Ascending aorta (tissue), 2 donors: Measurements from ENCODE around the gene DPM2. TPM values are rescaled to one million over a fixed set of nuclear protein-coding genes. Genes with fewer than 3 reads are reported as not detected.

Experiments used
- DNase-seq, 2 donors: peaks; one replicate each; pipeline ENCODE4 v3.0.0-alpha.2; 2019; ENCODE audit warnings: low spot score in 2 of 2
- H3K27ac ChIP-seq, 2 donors: fragments of 200-600 bp; sonication (generic); one replicate each; pipeline ENCODE4 v1.5.1; 2016 to 2017; ENCODE audit warnings: mild to moderate bottlenecking in 1 of 2
- H3K27me3 ChIP-seq: fragments of 200-600 bp; sonication (generic); one replicate; pipeline ENCODE4 v1.5.1; 2017
- H3K36me3 ChIP-seq, 2 donors: fragments of 200-600 bp; sonication (generic); one replicate each; pipeline ENCODE4 v1.5.1; 2016
- H3K4me1 ChIP-seq, 2 donors: fragments of 200-600 bp; sonication (generic); one replicate each; pipeline ENCODE4 v1.5.1; 2016 to 2017; ENCODE audit warnings: mild to moderate bottlenecking in 1 of 2
- H3K4me3 ChIP-seq, 2 donors: fragments of 200-600 bp; sonication (generic); one replicate each; pipeline ENCODE4 v1.5.1; 2016 to 2017; ENCODE audit warnings: mild to moderate bottlenecking in 1 of 2
- H3K9me3 ChIP-seq, 2 donors: fragments of 200-600 bp; sonication (generic); one replicate each; pipeline ENCODE4 v1.5.1; 2016
- intact Hi-C: fragments of 100-400 bp; cut with DNase I; formaldehyde crosslinking; loops from one replicate; pipeline ENCODE4 v1.15.1; 2023
- total RNA-seq: library from RNA; depleted of rRNA; stranded (reverse); fragments of >200 nt; gene quantifications from one replicate; pipeline ENCODE4 v1.1.0, GENCODE V29; 2016
- TF ChIP-seq, protein P1 (sequence below), 3 experiments: fragments of 200-600 bp in 2 of 3; fragments of 450-650 bp in 1 of 3; sonication (generic) in 2 of 3; IDR thresholded peaks; one replicate each; pipeline ENCODE4 v1.5.1; 2016 to 2019; ENCODE audit warnings: antibody characterized with exemption in 3 of 3, mild to moderate bottlenecking in 1 of 3, moderate library complexity in 1 of 3

The DPM2 gene
- total RNA-seq, 1 donor from 2014 or later, result 18.2 TPM

DNA sequence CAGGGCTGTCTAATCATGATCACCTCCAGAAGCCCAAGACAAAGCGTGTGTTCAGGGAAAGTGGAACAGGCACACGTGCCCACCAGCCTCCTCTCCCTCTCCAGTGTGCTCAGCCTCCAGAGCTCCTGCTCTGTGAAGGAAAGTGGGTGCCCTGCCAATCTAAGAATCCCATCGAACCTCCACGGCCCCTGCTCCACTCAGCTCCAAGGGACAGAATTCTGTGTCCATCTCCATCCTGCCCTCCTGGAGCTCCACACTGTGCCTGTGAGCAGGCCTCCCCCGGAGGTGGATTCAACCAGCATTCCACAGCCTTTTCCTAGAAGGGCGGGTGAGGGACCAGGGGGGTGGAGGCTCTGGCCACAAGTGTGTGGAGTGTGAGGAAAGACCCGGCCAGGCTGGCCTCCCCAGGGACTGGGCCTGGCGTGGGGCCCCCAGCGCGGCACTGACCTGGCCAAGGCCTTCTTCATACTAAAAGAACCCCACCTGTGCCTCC lies 37.2 kb upstream of the DPM2 start:
- no peaks in the 10 kb centered on the region for H3K27me3 ChIP-seq
- H3K9me3 ChIP-seq, result no peaks in the 10 kb centered on the region
- peak overlapping the region in 1 of 2 donors; percentile 21 for H3K4me3 ChIP-seq
- H3K27ac ChIP-seq, result peak overlapping the region; percentile 29 to 63
- DNase-seq, result peak in 1 of 2 donors; percentile 90
- intact Hi-C loops, result loop anchor here (5.0 kb wide), 1 partner anchor 152 kb away; the partner anchor contains the start of gene PTGES2
- H3K4me1 ChIP-seq, result peaks cover 59 to 79% of the 10 kb centered on the region in 2 donors
- TF ChIP-seq, protein P1, sequence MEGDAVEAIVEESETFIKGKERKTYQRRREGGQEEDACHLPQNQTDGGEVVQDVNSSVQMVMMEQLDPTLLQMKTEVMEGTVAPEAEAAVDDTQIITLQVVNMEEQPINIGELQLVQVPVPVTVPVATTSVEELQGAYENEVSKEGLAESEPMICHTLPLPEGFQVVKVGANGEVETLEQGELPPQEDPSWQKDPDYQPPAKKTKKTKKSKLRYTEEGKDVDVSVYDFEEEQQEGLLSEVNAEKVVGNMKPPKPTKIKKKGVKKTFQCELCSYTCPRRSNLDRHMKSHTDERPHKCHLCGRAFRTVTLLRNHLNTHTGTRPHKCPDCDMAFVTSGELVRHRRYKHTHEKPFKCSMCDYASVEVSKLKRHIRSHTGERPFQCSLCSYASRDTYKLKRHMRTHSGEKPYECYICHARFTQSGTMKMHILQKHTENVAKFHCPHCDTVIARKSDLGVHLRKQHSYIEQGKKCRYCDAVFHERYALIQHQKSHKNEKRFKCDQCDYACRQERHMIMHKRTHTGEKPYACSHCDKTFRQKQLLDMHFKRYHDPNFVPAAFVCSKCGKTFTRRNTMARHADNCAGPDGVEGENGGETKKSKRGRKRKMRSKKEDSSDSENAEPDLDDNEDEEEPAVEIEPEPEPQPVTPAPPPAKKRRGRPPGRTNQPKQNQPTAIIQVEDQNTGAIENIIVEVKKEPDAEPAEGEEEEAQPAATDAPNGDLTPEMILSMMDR (IDR thresholded peaks at IDR 0.05), result no peak
- no peaks in the 10 kb centered on the region for H3K36me3 ChIP-seq

DNA sequence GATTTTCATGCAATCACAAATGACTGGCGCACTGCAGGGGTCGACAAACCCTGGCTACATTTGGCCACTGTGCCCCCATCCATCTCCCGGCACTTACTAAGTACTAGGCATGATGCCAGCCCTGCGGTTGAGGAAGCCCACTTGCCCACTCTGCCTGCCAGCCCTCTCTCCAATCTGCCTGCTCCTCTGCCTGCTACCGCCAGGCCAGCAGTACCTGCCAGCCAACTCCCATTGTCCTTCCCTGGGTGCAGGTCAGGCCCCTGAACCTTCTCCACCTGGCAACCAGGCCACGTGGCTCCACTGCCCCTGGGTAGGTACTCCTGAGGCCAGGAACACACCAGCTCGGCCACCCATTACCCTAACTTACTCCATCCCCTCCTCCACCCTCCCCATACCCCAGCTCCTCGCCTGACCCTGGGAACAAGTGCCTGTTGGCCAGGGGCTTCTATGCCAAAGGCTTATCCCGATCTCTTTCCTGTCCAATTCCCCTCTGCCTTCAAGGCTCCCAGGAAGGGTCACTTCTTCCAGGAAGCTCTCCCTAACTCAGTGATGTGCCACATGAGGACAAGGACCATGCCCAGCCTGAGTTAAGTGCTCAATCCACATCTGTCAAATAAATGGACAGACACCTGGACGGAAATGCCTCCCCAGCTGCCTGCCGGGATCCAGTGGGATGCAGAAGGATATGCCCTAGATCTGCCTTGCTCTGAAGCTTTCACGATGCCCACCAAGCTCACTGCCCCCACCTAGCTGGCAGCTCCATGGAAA lies 36.5 kb upstream of the DPM2 start:
- intact Hi-C loops, result no loop called here
- Histone ChIP-seq H3K4me3 (peak overlapping the region in 1 of 2 donors; percentile 21), H3K36me3 (no peaks in the 10 kb centered on the region), H3K27me3 (no peaks in the 10 kb centered on the region), H3K4me1 (peaks cover 59 to 86% of the 10 kb centered on the region in 2 donors), H3K27ac (peak overlapping the region; percentile 63 to 68), H3K9me3 (no peaks in the 10 kb centered on the region)
- TF ChIP-seq, protein P1 (IDR thresholded peaks at IDR 0.05), result peak in 1 of 3 experiments; percentile 5
- DNase-seq, result no peak

DNA sequence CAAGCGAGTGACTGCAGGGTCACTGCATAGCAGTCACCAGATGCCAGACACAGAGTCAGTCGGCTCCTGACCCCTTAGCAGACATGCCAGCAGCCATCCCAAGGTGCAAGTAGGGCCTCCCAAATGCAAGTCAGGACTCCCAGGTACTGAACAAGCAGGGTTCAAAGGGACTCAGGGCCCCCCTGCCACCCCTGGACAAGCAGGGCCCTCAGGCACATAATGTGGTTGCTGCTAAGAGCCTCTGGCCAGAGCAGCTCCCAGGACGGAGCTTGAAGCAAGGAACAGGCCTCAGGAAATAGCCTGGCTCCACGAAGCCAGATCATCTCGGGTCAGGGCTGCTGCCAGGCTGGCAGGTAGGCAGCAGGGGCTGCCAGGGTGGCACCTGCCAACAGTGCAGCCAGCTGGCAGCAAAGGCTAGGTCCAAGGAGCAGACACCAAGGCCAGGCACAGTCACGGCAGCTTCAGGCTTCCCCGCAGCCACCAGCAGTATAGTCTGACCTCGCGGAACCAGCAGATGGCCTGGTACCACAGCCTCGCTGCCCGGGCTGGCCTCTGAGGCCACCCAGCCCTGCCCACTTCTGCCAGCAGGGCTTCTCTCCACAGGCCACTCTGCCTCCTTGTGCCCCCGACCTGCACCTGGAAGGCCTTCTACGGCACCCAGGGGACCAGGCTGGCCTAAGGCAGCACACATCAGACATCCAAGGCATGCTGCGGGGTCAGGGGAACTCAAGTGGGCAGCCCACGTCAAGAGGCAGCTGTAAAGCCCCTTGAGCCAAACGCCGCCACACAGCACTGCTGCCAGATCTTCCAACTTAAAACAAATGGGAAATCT lies 35.7 kb upstream of the DPM2 start:
- Histone ChIP-seq H3K4me3 (peak overlapping the region in 1 of 2 donors; percentile 9), H3K9me3 (no peaks in the 10 kb centered on the region), H3K27ac (peak overlapping the region; percentile 63 to 68), H3K4me1 (peaks cover 63 to 88% of the 10 kb centered on the region in 2 donors), H3K27me3 (no peaks in the 10 kb centered on the region), H3K36me3 (no peaks in the 10 kb centered on the region)
- TF ChIP-seq, protein P1 (IDR thresholded peaks at IDR 0.05), result peak in 1 of 3 experiments; percentile 9
- DNase-seq, result no peak
- intact Hi-C loops, result no loop called here

DNA sequence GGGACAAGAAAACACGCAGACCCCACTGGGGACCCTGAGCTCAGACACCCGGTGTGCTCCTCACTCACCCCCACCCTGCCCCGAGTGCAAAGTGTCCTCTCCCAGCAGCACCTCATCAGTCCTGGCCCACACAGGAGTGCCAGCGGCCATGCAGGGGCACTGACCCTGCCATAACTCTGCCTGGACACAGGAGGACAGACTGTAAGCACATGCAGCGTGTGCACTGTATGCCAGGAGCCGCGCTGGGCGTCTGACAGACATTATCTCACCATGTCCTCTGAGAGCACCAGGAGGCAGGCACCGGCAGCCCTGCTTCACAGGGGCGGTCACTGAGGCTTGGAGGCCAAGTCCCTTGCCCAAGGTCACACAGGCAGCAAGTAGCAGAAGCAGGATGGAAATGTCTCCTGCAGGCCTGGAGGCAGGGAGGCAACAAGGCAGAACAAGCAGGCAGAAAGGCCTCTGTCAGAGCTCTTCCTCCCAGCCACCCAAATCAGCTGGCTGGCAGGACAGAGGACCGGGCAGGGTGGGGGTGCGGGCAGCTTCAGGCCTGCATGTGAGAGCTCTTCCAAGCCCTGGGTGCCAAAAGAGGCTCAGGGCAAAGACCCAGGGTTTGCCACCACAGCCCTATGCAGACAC lies 34.7 kb upstream of the DPM2 start:
- TF ChIP-seq, protein P1 (IDR thresholded peaks at IDR 0.05), result no peak
- no peak for DNase-seq
- intact Hi-C loops, result no loop called here
- H3K27me3 ChIP-seq, result no peaks in the 10 kb centered on the region
- no peaks in the 10 kb centered on the region for H3K9me3 ChIP-seq
- H3K4me3 ChIP-seq, result peak overlapping the region in 1 of 2 donors; percentile 9
- peaks cover 56 to 89% of the 10 kb centered on the region in 2 donors for H3K4me1 ChIP-seq
- H3K36me3 ChIP-seq, result no peaks in the 10 kb centered on the region
- peak overlapping the region; percentile 63 to 68 for H3K27ac ChIP-seq
